ENCODE data around the gene PHACTR2.

DNA sequence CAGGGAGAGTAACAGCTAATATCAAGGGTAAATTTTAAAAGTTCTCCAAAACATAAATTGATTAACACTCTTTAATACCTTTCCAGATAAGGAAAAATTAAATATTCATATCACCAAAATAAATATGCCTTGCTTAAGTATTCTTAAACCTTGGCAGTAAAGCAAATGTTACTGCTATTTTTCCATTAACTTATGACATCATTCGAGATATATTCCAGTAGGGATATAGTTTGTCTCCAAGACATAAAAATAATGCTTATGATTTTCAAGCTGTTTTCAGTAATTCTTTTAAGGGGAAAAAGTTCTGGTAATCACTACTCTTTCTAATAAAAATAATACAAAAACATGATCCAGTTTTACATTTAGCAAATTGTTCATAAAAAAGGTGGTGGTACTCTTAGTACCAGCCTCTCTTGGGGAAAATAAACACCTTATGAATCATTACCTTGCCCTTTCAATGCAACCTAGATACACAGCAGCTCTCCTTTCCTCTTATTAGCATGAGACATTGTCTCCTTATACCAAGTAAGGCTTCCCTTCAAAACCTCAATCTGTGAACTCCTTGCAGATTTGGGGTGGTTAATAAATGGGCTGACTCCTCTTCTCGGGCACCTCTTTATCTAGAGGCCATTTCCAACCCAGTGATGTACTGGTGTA, 133.9 kb downstream of the PHACTR2 start:
- no peak for TF ChIP-seq EZH2 (optimal IDR thresholded peaks at IDR 0.05; ENCODE audit: low read depth, low read length)
- TF ChIP-seq, protein P1, sequence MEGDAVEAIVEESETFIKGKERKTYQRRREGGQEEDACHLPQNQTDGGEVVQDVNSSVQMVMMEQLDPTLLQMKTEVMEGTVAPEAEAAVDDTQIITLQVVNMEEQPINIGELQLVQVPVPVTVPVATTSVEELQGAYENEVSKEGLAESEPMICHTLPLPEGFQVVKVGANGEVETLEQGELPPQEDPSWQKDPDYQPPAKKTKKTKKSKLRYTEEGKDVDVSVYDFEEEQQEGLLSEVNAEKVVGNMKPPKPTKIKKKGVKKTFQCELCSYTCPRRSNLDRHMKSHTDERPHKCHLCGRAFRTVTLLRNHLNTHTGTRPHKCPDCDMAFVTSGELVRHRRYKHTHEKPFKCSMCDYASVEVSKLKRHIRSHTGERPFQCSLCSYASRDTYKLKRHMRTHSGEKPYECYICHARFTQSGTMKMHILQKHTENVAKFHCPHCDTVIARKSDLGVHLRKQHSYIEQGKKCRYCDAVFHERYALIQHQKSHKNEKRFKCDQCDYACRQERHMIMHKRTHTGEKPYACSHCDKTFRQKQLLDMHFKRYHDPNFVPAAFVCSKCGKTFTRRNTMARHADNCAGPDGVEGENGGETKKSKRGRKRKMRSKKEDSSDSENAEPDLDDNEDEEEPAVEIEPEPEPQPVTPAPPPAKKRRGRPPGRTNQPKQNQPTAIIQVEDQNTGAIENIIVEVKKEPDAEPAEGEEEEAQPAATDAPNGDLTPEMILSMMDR (IDR thresholded peaks at IDR 0.05; ENCODE audit: low read length) = no peak

Measured in MM.1S (cell line).